Measurements from ENCODE around the gene MFSD11.
"Not testable (repeated sequence)": the region's sequence is repeated elsewhere in the genome, so short reads cannot be mapped to it uniquely, and the experiment has no call there.

The MFSD11 gene

GRCh38 chr17:76737676-76738467 lies at the start of gene MFSD11:
TSS of gene MFSD11 (plus strand) at chr17:76738119. CDS start at chr17:76738353, 234 bp downstream.
- peak; percentile 92 for DNase-seq (ENCODE audit: low spot score)

GRCh38 chr17:76688165-76688622 lies 49.7 kb upstream of the MFSD11 start:
- DNase-seq (ENCODE audit: low spot score) = no peak

GRCh38 chr17:76689859-76690258 lies 48.1 kb upstream of the MFSD11 start:
- DNase-seq (ENCODE audit: low spot score) = no peak

GRCh38 chr17:76690596-76691280 lies 47.2 kb upstream of the MFSD11 start:
- no peak for DNase-seq (ENCODE audit: low spot score)

GRCh38 chr17:76691379-76692191 lies 46.3 kb upstream of the MFSD11 start:
- no peak for DNase-seq (ENCODE audit: low spot score)

- no peak for DNase-seq (ENCODE audit: low spot score)
These were observed 42.7 kb upstream of the MFSD11 start for GRCh38 chr17:76695059-76695831.

GRCh38 chr17:76696763-76697701 lies 40.9 kb upstream of the MFSD11 start:
- DNase-seq (ENCODE audit: low spot score) = no peak

GRCh38 chr17:76697702-76698465 lies 40.0 kb upstream of the MFSD11 start:
- no peak for DNase-seq (ENCODE audit: low spot score)

GRCh38 chr17:76698466-76698977 lies 39.4 kb upstream of the MFSD11 start:
- not testable (repeated sequence) for DNase-seq (ENCODE audit: low spot score)

GRCh38 chr17:76700270-76700616 lies 37.7 kb upstream of the MFSD11 start:
- no peak for DNase-seq (ENCODE audit: low spot score)

- no peak for DNase-seq (ENCODE audit: low spot score)
These were observed 37.1 kb upstream of the MFSD11 start for GRCh38 chr17:76700617-76701470.

- no peak for DNase-seq (ENCODE audit: low spot score)
These were observed 36.4 kb upstream of the MFSD11 start for GRCh38 chr17:76701471-76701967.

- no peak for DNase-seq (ENCODE audit: low spot score)
These were observed 35.8 kb upstream of the MFSD11 start for GRCh38 chr17:76702076-76702475.

GRCh38 chr17:76702941-76703637 lies 34.8 kb upstream of the MFSD11 start:
- DNase-seq (ENCODE audit: low spot score) = no peak

GRCh38 chr17:76704805-76705204 lies 33.1 kb upstream of the MFSD11 start:
- DNase-seq (ENCODE audit: low spot score) = no peak

- no peak for DNase-seq (ENCODE audit: low spot score)
These were observed 31.1 kb upstream of the MFSD11 start for GRCh38 chr17:76706817-76707216.

GRCh38 chr17:76707985-76708807 lies 29.7 kb upstream of the MFSD11 start:
- DNase-seq (ENCODE audit: low spot score) = peak; percentile 80
